DND-41 (cell line): ENCODE data around the gene ANKRD31.

Experiments used
- ATAC-seq: fragments of 200-7000 bp; cut with Tn5 transposase; 3 replicates; pipeline ENCODE4 v1.9.1; 2021; ENCODE audit warnings: low read depth; ENCODE audit not compliant: insufficient read depth
- DNase-seq: peaks from one replicate; pipeline ENCODE4 v3.0.0-alpha.2; 2020
- H2AFZ ChIP-seq: 2 replicates; pipeline ENCODE4 v1.6.0; 2012; ENCODE audit warnings: low read depth, low read length
- H3K27ac ChIP-seq: 2 replicates; pipeline ENCODE4 v1.5.1; 2012; ENCODE audit warnings: low read length, inconsistent platforms
- H3K27me3 ChIP-seq: fragments of 200-600 bp; sonication (generic); 2 replicates; pipeline ENCODE4 v1.6.0; 2012; ENCODE audit warnings: low read length, mild to moderate bottlenecking, inconsistent platforms; ENCODE audit not compliant: insufficient read depth, poor library complexity
- H3K36me3 ChIP-seq: 2 replicates; pipeline ENCODE4 v1.5.1; 2012; ENCODE audit warnings: low read length, inconsistent platforms; ENCODE audit not compliant: insufficient read depth
- H3K4me1 ChIP-seq: 2 replicates; pipeline ENCODE4 v1.5.1; 2012; ENCODE audit warnings: mild to moderate bottlenecking, low read length; ENCODE audit not compliant: insufficient read depth
- H3K4me2 ChIP-seq: 2 replicates; pipeline ENCODE4 v1.6.0; 2012; ENCODE audit warnings: mild to moderate bottlenecking, moderate library complexity, low read length, inconsistent platforms; ENCODE audit not compliant: insufficient read depth
- H3K4me3 ChIP-seq, 2 experiments: fragments of 200-600 bp in 1 of 2; shearing (Covaris generic) in 1 of 2; 2 replicates each; pipeline ENCODE4 v1.5.1; 2012 to 2016; ENCODE audit warnings: inconsistent platforms in 2 of 2, low read length in 2 of 2, mild to moderate bottlenecking in 2 of 2, low read depth in 1 of 2, moderate library complexity in 1 of 2
- H3K79me2 ChIP-seq: 2 replicates; pipeline ENCODE4 v1.6.0; 2012; ENCODE audit warnings: low read length, inconsistent platforms; ENCODE audit not compliant: insufficient read depth
- H3K9ac ChIP-seq: 2 replicates; pipeline ENCODE4 v1.6.0; 2012; ENCODE audit warnings: low read depth, mild to moderate bottlenecking, inconsistent platforms, low read length, moderate library complexity
- H3K9me3 ChIP-seq: 2 replicates; pipeline ENCODE4 v1.5.1; 2012; ENCODE audit warnings: low read length, moderate library complexity, mild to moderate bottlenecking, inconsistent platforms; ENCODE audit not compliant: insufficient read depth, severe bottlenecking
- H4K20me1 ChIP-seq: 2 replicates; pipeline ENCODE4 v1.6.0; 2012; ENCODE audit warnings: low read length; ENCODE audit not compliant: insufficient read depth
- EZH2 ChIP-seq: IDR thresholded peaks from 3 replicates; pipeline ENCODE4 v1.6.1; 2012; ENCODE audit warnings: borderline replicate concordance, low read depth, mild to moderate bottlenecking, moderate library complexity, low read length, inconsistent platforms; ENCODE audit not compliant: severe bottlenecking
- TF ChIP-seq, protein P1 (sequence below): IDR thresholded peaks from 2 replicates; pipeline ENCODE4 v1.5.1; 2012; ENCODE audit warnings: borderline replicate concordance, low read length, moderate library complexity, mild to moderate bottlenecking; ENCODE audit not compliant: poor library complexity, severe bottlenecking; ENCODE audit errors: extremely low read depth

Gene ANKRD31

DNA sequence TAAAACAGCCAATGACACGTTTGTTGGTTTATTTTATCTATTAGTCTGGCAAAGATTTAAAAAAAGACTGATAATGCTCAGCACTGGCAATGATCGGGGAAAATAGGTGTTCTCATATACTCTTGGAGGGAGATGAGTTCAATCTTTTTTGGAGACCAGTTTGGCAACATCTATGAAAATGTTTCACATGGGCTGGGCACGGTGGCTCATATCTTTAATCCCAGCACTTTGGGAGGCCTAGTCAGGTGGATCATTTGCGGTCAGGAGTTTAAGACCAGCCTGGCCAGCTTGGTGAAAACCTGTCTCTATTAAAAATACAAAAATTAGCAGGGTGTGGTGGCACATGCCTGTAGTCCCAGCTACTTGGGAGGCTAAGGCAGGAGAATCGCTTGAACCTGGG, 6.8 kb upstream of the ANKRD31 start:
- no peaks in the 10 kb centered on the region for H3K4me1 ChIP-seq
- no peaks in the 10 kb centered on the region for H4K20me1 ChIP-seq
- no peaks in the 10 kb centered on the region for H3K9me3 ChIP-seq
- ATAC-seq (no peak), DNase-seq (no peak)
- H3K4me2 ChIP-seq: no peak overlapping the region
- no peak overlapping the region for H3K27ac ChIP-seq
- no peaks in the 10 kb centered on the region for H3K79me2 ChIP-seq
- no peaks in the 10 kb centered on the region for H3K27me3 ChIP-seq
- no peak overlapping the region for H2AFZ ChIP-seq
- no peak overlapping the region for H3K4me3 ChIP-seq
- no peaks in the 10 kb centered on the region for H3K36me3 ChIP-seq
- no peak for TF ChIP-seq EZH2
- TF ChIP-seq, protein P1, sequence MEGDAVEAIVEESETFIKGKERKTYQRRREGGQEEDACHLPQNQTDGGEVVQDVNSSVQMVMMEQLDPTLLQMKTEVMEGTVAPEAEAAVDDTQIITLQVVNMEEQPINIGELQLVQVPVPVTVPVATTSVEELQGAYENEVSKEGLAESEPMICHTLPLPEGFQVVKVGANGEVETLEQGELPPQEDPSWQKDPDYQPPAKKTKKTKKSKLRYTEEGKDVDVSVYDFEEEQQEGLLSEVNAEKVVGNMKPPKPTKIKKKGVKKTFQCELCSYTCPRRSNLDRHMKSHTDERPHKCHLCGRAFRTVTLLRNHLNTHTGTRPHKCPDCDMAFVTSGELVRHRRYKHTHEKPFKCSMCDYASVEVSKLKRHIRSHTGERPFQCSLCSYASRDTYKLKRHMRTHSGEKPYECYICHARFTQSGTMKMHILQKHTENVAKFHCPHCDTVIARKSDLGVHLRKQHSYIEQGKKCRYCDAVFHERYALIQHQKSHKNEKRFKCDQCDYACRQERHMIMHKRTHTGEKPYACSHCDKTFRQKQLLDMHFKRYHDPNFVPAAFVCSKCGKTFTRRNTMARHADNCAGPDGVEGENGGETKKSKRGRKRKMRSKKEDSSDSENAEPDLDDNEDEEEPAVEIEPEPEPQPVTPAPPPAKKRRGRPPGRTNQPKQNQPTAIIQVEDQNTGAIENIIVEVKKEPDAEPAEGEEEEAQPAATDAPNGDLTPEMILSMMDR: no peak
- H3K9ac ChIP-seq: no peak overlapping the region

DNA sequence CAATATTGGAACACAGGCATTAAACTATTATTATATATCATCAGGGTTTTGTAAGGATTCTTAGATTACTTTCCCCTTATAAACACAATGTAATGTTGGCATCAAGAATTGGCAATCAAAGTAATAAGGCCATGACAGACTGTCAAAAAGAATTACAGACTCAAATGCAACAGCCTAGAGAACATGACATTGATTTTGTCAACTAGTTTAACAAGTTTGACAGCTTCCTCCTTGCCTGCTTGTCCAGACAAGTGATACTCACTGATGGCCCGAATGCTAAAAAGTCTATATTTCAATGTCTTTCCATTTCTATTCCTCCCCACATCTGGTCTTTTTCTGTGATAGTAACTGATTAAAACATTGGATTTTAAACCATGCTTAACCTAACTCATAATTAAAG, 6.4 kb upstream of the ANKRD31 start:
- no peak for ATAC-seq
- H3K27ac ChIP-seq: no peak overlapping the region

DNA sequence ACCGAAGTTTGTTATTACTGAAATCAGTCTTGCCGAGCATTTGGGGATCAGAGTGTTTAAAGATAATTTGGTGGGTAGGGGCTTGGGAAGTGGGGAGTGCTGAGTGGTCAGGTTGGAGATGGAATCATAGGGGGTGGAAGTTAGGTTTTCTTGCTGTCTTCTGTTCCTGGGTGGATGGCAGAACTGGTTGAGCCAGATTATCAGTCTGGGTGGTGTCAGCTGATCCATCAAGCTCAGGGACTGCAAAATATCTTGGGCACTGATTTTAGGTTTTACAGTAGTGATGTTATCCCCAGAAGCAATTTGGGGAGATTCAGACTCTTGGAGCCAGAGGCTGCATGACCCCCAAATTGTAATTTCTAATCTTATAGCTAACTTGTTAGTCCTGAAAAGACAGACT, 5.4 kb upstream of the ANKRD31 start:
- Histone ChIP-seq H3K9me3 (no peaks in the 10 kb centered on the region), H3K9ac (no peak overlapping the region), H3K27me3 (no peaks in the 10 kb centered on the region), H3K4me3 (no peak overlapping the region), H3K79me2 (no peaks in the 10 kb centered on the region), H4K20me1 (no peaks in the 10 kb centered on the region), H3K4me1 (peaks cover 8% of the 10 kb centered on the region; the same call in 1 of the 2 replicates), H2AFZ (no peak overlapping the region), H3K27ac (no peak overlapping the region), H3K4me2 (no peak overlapping the region), H3K36me3 (no peaks in the 10 kb centered on the region)
- DNase-seq (no peak), ATAC-seq (no peak)
- no peak for TF ChIP-seq EZH2
- TF ChIP-seq, protein P1: no peak

More for the DNA sequence above, 6.4 kb upstream of the ANKRD31 start:
- DNase-seq: no peak
- no peak overlapping the region for H3K4me3 ChIP-seq
- no peaks in the 10 kb centered on the region for H3K79me2 ChIP-seq
- no peak overlapping the region for H2AFZ ChIP-seq
- TF ChIP-seq EZH2: no peak
- TF ChIP-seq, protein P1: no peak
- H3K9me3 ChIP-seq: no peaks in the 10 kb centered on the region
- no peaks in the 10 kb centered on the region for H3K27me3 ChIP-seq
- no peak overlapping the region for H3K9ac ChIP-seq
- no peaks in the 10 kb centered on the region for H3K36me3 ChIP-seq
- no peaks in the 10 kb centered on the region for H4K20me1 ChIP-seq
- H3K4me1 ChIP-seq: no peaks in the 10 kb centered on the region
- H3K4me2 ChIP-seq: no peak overlapping the region

DNA sequence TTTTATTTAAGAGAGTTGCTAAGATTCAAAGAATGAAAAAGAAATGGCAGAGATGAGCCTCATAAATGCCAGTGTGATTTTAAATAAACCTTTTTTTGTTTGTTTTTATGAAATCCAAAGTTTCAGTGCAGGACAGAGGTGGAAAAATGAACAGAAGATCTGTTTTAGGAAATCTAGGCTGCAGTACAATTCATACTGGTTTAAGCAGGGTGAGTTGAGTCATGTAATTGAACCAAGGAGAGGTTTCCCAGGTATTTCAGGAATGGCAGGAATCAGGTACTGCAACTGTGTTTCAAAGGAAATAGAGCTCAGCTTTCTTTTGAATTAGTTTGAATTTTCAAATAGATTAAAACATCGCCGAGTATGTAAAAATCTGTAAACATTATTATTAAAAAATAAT, 3.0 kb upstream of the ANKRD31 start:
- TF ChIP-seq, protein P1: no peak
- no peak for TF ChIP-seq EZH2
- peaks cover 19% of the 10 kb centered on the region for H3K4me1 ChIP-seq
- H3K79me2 ChIP-seq: no peaks in the 10 kb centered on the region
- ATAC-seq (no peak), DNase-seq (no peak)
- H3K27ac ChIP-seq: no peak overlapping the region
- no peak overlapping the region for H3K4me2 ChIP-seq
- H3K9ac ChIP-seq: no peak overlapping the region
- no peaks in the 10 kb centered on the region for H3K36me3 ChIP-seq
- H3K4me3 ChIP-seq: no peak overlapping the region
- no peaks in the 10 kb centered on the region for H3K27me3 ChIP-seq
- H3K9me3 ChIP-seq: no peaks in the 10 kb centered on the region
- H4K20me1 ChIP-seq: no peaks in the 10 kb centered on the region
- H2AFZ ChIP-seq: no peak overlapping the region
